HepG2 (cell line): ENCODE results near the gene MMP25. TPM values are rescaled to one million over a fixed set of nuclear protein-coding genes. Genes with fewer than 3 reads are reported as not detected.

Source experiments
- BCL6 ChIP-seq: IDR thresholded peaks from 2 replicates; pipeline ENCODE4 v1.6.1; 2016; ENCODE audit warnings: missing genetic modification reagents, missing compliant biosample characterization
- MED13 ChIP-seq: sonication (generic); formaldehyde crosslinking; IDR thresholded peaks from 2 replicates; pipeline ENCODE4 v1.5.0; 2020; ENCODE audit warnings: missing genetic modification reagents
- MIER2 ChIP-seq: IDR thresholded peaks from 2 replicates; pipeline ENCODE4 v1.6.1; 2016; ENCODE audit warnings: missing biosample characterization, missing genetic modification reagents
- PHB2 ChIP-seq: fragments of 450-650 bp; IDR thresholded peaks from 2 replicates; pipeline ENCODE4 v1.6.1; 2018; ENCODE audit not compliant: partially characterized antibody
- POGZ ChIP-seq: sonication (generic); formaldehyde crosslinking; IDR thresholded peaks from 2 replicates; pipeline ENCODE4 v1.4.0; 2020; ENCODE audit warnings: mild to moderate bottlenecking, missing genetic modification reagents
- POLR2AphosphoS2 ChIP-seq: IDR thresholded peaks from 2 replicates; pipeline ENCODE4 v1.6.1; 2011; ENCODE audit warnings: low read depth, low read length, improper control_type of control experiment
- RAD51 ChIP-seq: fragments of 450-650 bp; IDR thresholded peaks from 2 replicates; pipeline ENCODE4 v1.6.1; 2016; ENCODE audit warnings: borderline replicate concordance
- REPIN1 ChIP-seq: sonication (generic); formaldehyde crosslinking; IDR thresholded peaks from 2 replicates; pipeline ENCODE4 v1.8.0; 2022; ENCODE audit warnings: missing genetic modification reagents, low read depth, mild to moderate bottlenecking, borderline replicate concordance
- SP4 ChIP-seq: sonication (generic); formaldehyde crosslinking; IDR thresholded peaks from 2 replicates; pipeline ENCODE4 v1.8.1; 2023; ENCODE audit warnings: mild to moderate bottlenecking, missing genetic modification reagents
- TAF1 ChIP-seq: sonication (generic); formaldehyde crosslinking; IDR thresholded peaks from 2 replicates; pipeline ENCODE4 v1.4.0; 2020; ENCODE audit warnings: missing genetic modification reagents
- ZFAT ChIP-seq: sonication (generic); formaldehyde crosslinking; conservative IDR thresholded peaks from 2 replicates; pipeline ENCODE4 v1.8.1; 2023; ENCODE audit warnings: missing genetic modification reagents, inconsistent platforms
- ZNF232 ChIP-seq: sonication (generic); formaldehyde crosslinking; IDR thresholded peaks from 2 replicates; pipeline ENCODE4 v1.4.0; 2020; ENCODE audit warnings: missing genetic modification reagents, borderline replicate concordance
- ZNF343 ChIP-seq: sonication (generic); formaldehyde crosslinking; IDR thresholded peaks from 2 replicates; pipeline ENCODE4 v1.4.0; 2020; ENCODE audit warnings: mild to moderate bottlenecking, missing genetic modification reagents
- ZNF556 ChIP-seq: sonication (generic); formaldehyde crosslinking; IDR thresholded peaks from 2 replicates; pipeline ENCODE4 v1.4.0; 2020; ENCODE audit warnings: mild to moderate bottlenecking, missing genetic modification reagents, borderline replicate concordance
- ZNF772 ChIP-seq: sonication (generic); formaldehyde crosslinking; IDR thresholded peaks from 2 replicates; pipeline ENCODE4 v1.5.0; 2020; ENCODE audit warnings: mild to moderate bottlenecking, missing genetic modification reagents
- polyA plus RNA-seq, 8 experiments: library from polyadenylated mRNA; depleted of rRNA in 3 of 8; stranded (reverse) in 7 of 8; unstranded in 1 of 8; fragments of >200 nt; fragmentation: Illumina TruSeq in 4 of 8; extraction: Trizol in 4 of 8; gene quantifications; 2 replicates each; pipeline versions ENCODE4 v1.2.1 to v1.2.3, GENCODE V29; 2011 to 2016; ENCODE audit warnings: low read depth in 4 of 8, missing spikeins in 1 of 8, mixed read lengths in 1 of 8; ENCODE audit not compliant: insufficient read depth in 1 of 8
- total RNA-seq, 5 experiments: library from RNA; depleted of rRNA; stranded (reverse); fragments of >200 nt; fragmentation: Illumina TruSeq; extraction: Trizol; gene quantifications; 2 replicates each; pipeline ENCODE4 v1.2.3, GENCODE V29; 2016; ENCODE audit warnings: low read depth in 1 of 5
- TF ChIP-seq, protein P1 (sequence below): sonication (generic); formaldehyde crosslinking; IDR thresholded peaks from 2 replicates; pipeline ENCODE4 v1.4.0; 2020; ENCODE audit warnings: mild to moderate bottlenecking, missing genetic modification reagents, borderline replicate concordance
- TF ChIP-seq, protein P2 (sequence below): sonication (generic); formaldehyde crosslinking; IDR thresholded peaks from 2 replicates; pipeline ENCODE4 v1.4.0; 2020; ENCODE audit warnings: missing genetic modification reagents
- TF ChIP-seq, protein P3 (sequence below): sonication (generic); formaldehyde crosslinking; IDR thresholded peaks from 2 replicates; pipeline ENCODE4 v1.4.0; 2020; ENCODE audit warnings: mild to moderate bottlenecking, missing genetic modification reagents, borderline replicate concordance
- TF ChIP-seq, protein P4 (sequence below): IDR thresholded peaks from 2 replicates; pipeline ENCODE4 v1.6.1; 2016; ENCODE audit warnings: low read depth, borderline replicate concordance
- TF ChIP-seq, protein P5 (sequence below): sonication (generic); formaldehyde crosslinking; IDR thresholded peaks from 2 replicates; pipeline ENCODE4 v1.8.0; 2022; ENCODE audit warnings: low read depth, missing genetic modification reagents

The MMP25 gene
- total and polyA plus RNA-seq, 2 of the 13 experiments (the other 11 are each of a cell fraction or from before 2014, with no cell fraction given), result 0.04 to 0.08 TPM

DNA sequence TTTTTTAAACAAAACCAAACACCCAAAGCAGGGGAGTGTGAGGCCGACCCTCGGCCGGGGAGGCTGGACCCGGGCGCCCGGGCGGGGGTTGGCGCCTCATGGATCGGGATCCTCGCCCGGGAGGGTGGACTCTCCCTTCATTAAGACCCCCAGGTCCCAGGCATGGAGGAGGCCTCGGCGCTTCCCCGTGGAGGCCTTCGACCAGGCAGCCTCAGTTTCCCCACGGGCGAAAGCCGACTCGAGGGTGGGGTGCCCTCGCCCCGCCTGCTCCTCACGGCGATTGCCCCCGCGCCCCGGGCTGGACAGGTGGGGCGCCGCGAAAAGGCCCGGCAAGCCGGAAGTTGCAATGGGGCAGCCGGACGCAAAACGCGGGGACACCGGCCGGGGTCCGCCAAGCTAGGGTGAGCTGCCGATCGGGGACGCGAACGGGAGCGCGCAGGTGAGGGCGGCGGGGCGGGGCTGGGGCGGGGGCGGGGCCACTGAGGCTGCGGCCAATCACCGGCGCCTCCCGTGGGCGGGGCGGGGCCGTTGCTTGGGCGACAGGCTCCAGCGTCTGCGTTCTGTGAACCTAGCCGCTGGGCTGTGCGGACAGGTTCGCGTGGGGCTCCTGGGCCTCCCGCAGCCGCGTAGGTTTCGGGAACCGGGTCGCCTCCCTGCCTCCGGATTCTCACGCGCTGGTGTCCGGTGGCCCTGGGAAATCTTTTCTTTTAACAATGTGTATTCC, 60.0 kb downstream of the MMP25 start (continued):
- TF ChIP-seq BCL6 (CRISPR knock-in tag) (peak; percentile 52), ZNF556 (CRISPR knock-in tag) (peak; percentile 85; the same call in 1 of the 2 replicates), REPIN1 (no peak), ZFAT (CRISPR knock-in tag) (no peak), PHB2 (no peak), ZNF772 (CRISPR knock-in tag) (peak; percentile 71; the same call in 1 of the 2 replicates), RAD51 (no peak), ZNF232 (CRISPR knock-in tag) (peak; percentile 14; the same call in 1 of the 2 replicates), POLR2AphosphoS2 (no peak), POGZ (CRISPR knock-in tag) (peak; percentile 68), TAF1 (CRISPR knock-in tag) (peak; percentile 84), MIER2 (no peak; the same call in 1 of the 2 replicates), SP4 (CRISPR knock-in tag) (peak; percentile 78; the same call in 1 of the 2 replicates), ZNF343 (CRISPR knock-in tag) (peak; percentile 57; the same call in 1 of the 2 replicates), MED13 (CRISPR knock-in tag) (no peak)
- TF ChIP-seq, protein P1, sequence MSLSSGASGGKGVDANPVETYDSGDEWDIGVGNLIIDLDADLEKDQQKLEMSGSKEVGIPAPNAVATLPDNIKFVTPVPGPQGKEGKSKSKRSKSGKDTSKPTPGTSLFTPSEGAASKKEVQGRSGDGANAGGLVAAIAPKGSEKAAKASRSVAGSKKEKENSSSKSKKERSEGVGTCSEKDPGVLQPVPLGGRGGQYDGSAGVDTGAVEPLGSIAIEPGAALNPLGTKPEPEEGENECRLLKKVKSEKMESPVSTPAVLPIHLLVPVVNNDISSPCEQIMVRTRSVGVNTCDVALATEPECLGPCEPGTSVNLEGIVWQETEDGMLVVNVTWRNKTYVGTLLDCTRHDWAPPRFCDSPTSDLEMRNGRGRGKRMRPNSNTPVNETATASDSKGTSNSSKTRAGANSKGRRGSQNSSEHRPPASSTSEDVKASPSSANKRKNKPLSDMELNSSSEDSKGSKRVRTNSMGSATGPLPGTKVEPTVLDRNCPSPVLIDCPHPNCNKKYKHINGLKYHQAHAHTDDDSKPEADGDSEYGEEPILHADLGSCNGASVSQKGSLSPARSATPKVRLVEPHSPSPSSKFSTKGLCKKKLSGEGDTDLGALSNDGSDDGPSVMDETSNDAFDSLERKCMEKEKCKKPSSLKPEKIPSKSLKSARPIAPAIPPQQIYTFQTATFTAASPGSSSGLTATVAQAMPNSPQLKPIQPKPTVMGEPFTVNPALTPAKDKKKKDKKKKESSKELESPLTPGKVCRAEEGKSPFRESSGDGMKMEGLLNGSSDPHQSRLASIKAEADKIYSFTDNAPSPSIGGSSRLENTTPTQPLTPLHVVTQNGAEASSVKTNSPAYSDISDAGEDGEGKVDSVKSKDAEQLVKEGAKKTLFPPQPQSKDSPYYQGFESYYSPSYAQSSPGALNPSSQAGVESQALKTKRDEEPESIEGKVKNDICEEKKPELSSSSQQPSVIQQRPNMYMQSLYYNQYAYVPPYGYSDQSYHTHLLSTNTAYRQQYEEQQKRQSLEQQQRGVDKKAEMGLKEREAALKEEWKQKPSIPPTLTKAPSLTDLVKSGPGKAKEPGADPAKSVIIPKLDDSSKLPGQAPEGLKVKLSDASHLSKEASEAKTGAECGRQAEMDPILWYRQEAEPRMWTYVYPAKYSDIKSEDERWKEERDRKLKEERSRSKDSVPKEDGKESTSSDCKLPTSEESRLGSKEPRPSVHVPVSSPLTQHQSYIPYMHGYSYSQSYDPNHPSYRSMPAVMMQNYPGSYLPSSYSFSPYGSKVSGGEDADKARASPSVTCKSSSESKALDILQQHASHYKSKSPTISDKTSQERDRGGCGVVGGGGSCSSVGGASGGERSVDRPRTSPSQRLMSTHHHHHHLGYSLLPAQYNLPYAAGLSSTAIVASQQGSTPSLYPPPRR (CRISPR knock-in tag), result 0 out of 2 replicates have a peak, but pooled peaks have one; percentile 10
- TF ChIP-seq, protein P2, sequence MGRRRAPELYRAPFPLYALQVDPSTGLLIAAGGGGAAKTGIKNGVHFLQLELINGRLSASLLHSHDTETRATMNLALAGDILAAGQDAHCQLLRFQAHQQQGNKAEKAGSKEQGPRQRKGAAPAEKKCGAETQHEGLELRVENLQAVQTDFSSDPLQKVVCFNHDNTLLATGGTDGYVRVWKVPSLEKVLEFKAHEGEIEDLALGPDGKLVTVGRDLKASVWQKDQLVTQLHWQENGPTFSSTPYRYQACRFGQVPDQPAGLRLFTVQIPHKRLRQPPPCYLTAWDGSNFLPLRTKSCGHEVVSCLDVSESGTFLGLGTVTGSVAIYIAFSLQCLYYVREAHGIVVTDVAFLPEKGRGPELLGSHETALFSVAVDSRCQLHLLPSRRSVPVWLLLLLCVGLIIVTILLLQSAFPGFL, result no peak
- TF ChIP-seq, protein P3, sequence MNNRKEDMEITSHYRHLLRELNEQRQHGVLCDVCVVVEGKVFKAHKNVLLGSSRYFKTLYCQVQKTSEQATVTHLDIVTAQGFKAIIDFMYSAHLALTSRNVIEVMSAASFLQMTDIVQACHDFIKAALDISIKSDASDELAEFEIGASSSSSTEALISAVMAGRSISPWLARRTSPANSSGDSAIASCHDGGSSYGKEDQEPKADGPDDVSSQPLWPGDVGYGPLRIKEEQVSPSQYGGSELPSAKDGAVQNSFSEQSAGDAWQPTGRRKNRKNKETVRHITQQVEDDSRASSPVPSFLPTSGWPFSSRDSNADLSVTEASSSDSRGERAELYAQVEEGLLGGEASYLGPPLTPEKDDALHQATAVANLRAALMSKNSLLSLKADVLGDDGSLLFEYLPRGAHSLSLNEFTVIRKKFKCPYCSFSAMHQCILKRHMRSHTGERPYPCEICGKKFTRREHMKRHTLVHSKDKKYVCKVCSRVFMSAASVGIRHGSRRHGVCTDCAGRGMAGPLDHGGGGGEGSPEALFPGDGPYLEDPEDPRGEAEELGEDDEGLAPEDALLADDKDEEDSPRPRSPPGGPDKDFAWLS (CRISPR knock-in tag), result no peak
- TF ChIP-seq, protein P4, sequence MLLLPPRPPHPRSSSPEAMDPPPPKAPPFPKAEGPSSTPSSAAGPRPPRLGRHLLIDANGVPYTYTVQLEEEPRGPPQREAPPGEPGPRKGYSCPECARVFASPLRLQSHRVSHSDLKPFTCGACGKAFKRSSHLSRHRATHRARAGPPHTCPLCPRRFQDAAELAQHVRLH (CRISPR knock-in tag), result peak; percentile 72; the same call in 1 of the 2 replicates
- TF ChIP-seq, protein P5, sequence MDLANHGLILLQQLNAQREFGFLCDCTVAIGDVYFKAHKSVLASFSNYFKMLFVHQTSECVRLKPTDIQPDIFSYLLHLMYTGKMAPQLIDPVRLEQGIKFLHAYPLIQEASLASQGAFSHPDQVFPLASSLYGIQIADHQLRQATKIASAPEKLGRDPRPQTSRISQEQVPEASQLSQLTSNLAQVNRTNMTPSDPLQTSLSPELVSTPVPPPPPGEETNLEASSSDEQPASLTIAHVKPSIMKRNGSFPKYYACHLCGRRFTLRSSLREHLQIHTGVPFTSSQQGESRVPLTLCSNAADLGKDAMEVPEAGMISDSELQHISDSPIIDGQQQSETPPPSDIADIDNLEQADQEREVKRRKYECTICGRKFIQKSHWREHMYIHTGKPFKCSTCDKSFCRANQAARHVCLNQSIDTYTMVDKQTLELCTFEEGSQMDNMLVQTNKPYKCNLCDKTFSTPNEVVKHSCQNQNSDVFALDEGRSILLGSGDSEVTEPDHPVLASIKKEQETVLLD (CRISPR knock-in tag), result peak; percentile 92
